Left colon (tissue), 2 donors: Measurements from ENCODE around the gene MLLT10. TPM values are rescaled to one million over a fixed set of nuclear protein-coding genes. Genes with fewer than 3 reads are reported as not detected.

Experiments
- ATAC-seq: fragments of 200-7000 bp; cut with Tn5 transposase; one replicate; pipeline ENCODE4 v1.9.1; 2020; ENCODE audit warnings: mild to moderate bottlenecking, moderate library complexity
- DNase-seq, 2 donors: peaks; one replicate each; pipeline ENCODE4 v3.0.0-alpha.2; 2020
- intact Hi-C, 2 donors: fragments of 100-400 bp; cut with DNase I in 1 of 2; cut with micrococcal nuclease in 1 of 2; formaldehyde crosslinking; loops; one replicate each; pipeline versions ENCODE4 v1.11.2 to v1.14.0; 2022; cut with DNase I, micrococcal nuclease
- total RNA-seq, 2 donors: library from RNA; stranded (reverse); fragmentation: NEBNext Ultra II Directional; extraction: Animal tissue kit (Norgen Biotek cat#: 25700); gene quantifications; one replicate each; pipeline ENCODE4 v1.2.1, GENCODE V29; 2021
- donor health status: DM: no; HTN: no; CAD: no.
- donor health status: DM: yes; HTN: yes; CAD: no.

The MLLT10 gene
- total RNA-seq, 2 donors from 2014 or later = 23.8 to 31.5 TPM

DNA sequence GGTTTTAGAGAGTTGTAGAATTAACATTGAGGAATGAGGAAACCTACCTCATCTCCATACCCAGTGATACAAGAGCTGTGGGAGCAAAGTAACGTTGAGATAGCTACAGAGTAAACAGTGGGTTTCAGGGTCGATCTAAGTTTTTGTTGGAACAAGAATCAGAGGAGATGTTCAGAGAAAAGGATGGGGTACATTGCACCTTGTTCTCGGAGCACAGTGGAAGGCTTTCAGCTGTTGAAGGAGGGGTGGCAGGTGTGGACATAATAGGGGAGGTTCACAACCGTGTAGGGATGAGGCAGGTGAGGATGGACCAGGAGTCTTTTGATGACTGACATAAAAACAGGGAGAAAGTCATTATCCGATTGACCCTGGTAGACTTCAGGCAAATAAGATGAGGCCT, 121.7 kb downstream of the MLLT10 start:
- DNase-seq = no peak
- intact Hi-C loops = no loop called here
- no peak for ATAC-seq

DNA sequence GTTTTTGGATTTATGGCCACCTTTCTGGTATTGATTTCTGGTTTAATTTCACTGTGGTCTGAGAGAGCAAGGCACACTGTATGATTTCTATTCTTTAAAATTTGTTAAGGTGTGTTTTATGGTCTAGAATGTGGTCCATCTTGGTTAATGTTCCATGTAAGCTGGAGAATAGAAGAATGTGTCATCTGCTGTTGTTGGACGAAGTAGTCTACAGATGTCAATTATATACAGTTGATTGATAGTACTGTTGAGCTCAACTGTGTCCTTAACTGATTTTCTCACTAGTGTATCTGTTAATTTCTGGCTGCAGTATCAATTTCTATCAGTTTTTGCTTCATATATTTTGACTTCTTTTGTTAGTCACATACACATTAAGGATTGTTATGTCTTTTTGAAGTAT, 127.1 kb downstream of the MLLT10 start:
- DNase-seq (no peak), ATAC-seq (no peak)
- intact Hi-C loops = no loop called here

- ATAC-seq (no peak), DNase-seq (no peak)
- intact Hi-C loops = no loop called here
These were observed 127.9 kb downstream of the MLLT10 start for GRCh38 chr10:21661935-21662334.

- DNase-seq = no peak
- no peak for ATAC-seq
- intact Hi-C loops = no loop called here
These were observed 128.6 kb downstream of the MLLT10 start for GRCh38 chr10:21662635-21663034.

DNA sequence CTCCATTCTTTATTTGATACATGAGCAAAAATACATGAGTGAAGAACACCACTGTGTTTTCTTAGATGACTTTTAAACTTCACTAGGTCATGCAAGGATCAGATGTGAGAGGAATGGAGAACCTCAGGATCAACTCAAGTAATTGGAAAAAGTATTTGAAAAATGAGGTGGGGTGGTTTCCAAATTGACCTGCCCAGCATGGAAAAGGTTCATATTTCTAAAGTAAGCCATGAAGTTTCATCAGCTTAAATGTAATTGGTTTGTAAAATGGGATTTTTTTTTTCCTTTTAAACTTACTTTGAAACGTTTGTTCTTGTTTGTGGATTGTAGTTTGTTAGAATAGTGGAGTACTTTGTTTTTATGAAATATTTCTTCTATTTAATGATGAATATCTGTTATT, 134.8 kb downstream of the MLLT10 start:
- no peak for DNase-seq
- intact Hi-C loops = no loop called here
- ATAC-seq = no peak

DNA sequence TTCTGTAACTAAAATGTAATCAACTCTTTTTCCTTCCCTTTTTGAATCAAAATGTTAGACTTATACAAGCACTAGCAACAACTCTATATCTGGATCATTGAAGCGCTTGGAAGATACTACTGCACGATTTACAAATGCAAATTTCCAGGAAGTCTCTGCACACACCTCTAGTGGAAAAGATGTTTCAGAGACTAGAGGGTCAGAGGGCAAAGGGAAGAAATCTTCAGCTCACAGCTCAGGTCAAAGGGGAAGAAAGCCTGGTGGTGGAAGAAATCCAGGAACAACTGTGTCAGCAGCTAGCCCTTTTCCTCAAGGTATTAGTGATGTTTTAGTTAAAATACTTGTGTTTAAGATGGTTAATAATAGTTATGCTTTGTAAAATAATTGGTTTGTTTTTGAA, 136.4 kb downstream of the MLLT10 start:
- DNase-seq (no peak), ATAC-seq (no peak)
- intact Hi-C loops = no loop called here

GRCh38 chr10:21673668-21674067, 139.6 kb downstream of the MLLT10 start:
- ATAC-seq = no peak
- intact Hi-C loops = no loop called here
- no peak for DNase-seq

- intact Hi-C loops = no loop called here
- ATAC-seq = peak; percentile 60
- DNase-seq = peak in 1 of 2 donors; percentile 39
These were observed 141.2 kb downstream of the MLLT10 start for GRCh38 chr10:21675157-21675796.

DNA sequence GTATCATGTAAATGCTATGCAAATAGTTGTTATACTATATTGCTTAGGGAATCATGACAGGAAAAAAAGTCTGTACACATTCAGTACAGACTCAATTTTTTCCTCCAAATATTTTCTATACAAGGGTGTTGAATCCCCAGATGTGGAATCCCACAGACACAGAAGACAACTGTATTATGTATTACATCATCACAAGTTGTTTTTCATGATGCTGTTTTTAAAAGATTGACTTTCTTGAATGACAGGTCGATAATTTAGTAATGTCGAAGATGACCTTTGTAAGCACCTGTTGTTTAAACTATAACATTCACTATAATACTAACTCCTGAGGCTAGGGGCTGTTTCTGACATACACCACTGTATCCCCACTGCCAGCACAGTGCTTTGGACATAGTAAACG, 143.5 kb downstream of the MLLT10 start:
- DNase-seq (no peak), ATAC-seq (no peak)
- intact Hi-C loops = no loop called here

DNA sequence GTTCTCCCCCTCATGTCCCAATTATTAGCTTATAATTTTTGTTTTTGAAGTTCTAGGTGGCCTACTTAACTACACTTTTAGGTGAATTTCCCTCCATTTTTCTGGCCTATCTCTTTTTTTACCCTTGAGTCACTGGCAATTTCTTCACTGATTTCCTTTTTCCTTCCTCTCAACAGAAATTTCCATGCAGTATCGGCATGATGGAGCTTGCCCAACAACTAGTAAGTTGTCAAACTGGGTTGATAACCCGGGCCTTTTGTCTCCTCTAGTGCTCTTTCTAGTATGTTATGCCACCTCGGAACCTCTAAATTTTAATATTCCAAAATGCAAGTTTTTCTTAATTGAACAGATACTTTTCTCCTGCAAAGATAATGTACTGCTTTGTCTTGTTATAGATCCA, 147.1 kb downstream of the MLLT10 start:
- intact Hi-C loops = no loop called here
- no peak for ATAC-seq
- no peak for DNase-seq

DNA sequence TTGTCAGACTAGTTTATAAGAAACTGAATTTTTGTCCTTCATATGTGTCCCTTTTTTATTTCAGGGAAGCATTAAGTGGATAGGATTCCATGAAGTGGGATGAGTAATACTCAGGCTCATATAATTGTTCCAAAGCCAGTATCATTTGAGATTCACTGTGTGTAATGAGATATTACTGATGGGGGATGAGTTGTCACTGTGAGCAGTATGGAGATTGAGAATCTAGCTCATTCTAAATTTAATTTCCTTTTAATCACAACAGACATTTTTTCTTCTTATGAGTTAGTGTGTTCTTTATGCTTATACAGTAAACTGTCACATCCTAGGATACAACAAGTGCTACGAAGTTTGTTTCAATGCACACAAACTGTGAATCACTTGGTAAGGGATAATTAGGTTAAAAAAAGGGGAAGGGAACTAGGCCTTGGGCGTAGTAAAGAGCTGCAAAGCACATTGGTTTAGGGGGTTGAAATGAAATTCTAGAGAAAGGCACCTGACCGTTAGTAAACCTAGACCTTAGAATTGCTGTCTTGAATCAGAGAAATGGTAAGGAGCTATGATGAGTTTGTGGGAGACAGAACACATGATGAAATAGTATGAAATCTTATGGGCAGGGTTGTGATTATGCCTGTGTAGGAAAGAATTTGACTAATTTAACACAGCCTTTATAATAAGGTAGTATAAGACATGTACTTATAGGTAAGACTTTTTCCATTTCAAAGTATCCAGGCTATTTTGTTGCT, 153.4 kb downstream of the MLLT10 start:
- DNase-seq (no peak), ATAC-seq (no peak)
- intact Hi-C loops = no loop called here

DNA sequence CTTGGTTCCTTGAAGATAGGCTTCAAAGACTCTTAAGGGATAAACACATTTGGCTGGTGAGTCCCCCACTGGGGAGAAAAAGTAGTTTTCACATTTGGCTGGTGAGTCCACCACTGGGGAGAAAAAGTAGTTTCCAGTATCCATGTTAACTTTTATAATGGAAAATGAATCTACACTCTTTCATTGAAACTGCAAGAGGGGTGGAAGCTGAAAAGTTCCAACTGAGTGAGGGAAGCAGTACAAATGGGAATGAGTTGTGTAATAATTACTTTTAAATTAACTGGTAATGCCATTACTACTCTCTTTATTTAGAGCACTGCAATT, 153.9 kb downstream of the MLLT10 start:
- intact Hi-C loops = no loop called here
- DNase-seq = no peak
- no peak for ATAC-seq

- intact Hi-C loops = no loop called here
- DNase-seq (no peak), ATAC-seq (no peak)
These were observed 154.8 kb downstream of the MLLT10 start for GRCh38 chr10:21688870-21689269.

- DNase-seq (no peak), ATAC-seq (no peak)
- intact Hi-C loops = no loop called here
These were observed 155.8 kb downstream of the MLLT10 start for GRCh38 chr10:21689881-21690280.

DNA sequence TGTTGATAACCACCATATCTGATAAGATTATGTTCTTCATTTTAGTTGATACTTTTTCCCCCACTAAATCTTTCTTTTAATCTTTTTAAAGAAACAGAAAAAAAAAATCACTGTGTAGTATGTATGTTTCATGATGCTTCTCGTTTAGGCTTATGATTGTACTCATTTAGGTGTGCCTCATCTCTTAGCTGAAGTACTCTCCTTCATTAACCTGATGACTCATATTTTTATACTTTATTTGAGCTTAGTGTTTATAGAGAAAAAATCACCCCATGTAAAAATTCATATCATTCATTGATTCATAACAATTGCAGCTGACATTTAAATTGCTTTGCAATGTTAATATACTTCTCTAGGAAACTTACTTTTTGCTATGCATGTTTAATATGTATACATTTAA, 158.9 kb downstream of the MLLT10 start:
- no peak for ATAC-seq
- DNase-seq = no peak
- intact Hi-C loops = no loop called here

- DNase-seq (no peak), ATAC-seq (no peak)
- intact Hi-C loops = no loop called here
These were observed 159.4 kb downstream of the MLLT10 start for GRCh38 chr10:21693418-21693817.

GRCh38 chr10:21694631-21695030, 160.6 kb downstream of the MLLT10 start:
- no peak for DNase-seq
- no peak for ATAC-seq
- intact Hi-C loops = no loop called here

DNA sequence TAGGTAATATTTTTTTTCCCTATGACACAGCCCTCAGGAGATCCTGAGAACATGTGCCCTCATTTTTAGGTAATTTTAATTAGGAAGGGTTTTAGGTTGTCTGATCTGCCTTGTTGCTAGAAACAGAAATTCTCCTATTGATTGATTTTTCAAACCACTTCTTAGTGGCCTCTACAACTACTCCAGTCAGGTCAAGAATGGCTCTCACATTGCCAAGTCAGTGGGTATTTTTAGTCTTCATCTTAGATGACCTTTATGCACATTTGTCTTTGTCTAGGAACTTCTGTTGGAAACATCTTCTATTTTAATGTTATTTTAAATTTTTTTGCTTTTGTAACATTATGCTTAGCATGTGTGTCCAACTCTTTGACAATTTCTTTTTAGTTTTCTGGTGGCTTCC, 162.3 kb downstream of the MLLT10 start:
- intact Hi-C loops = no loop called here
- ATAC-seq = no peak
- DNase-seq = no peak

GRCh38 chr10:21699575-21699974, 165.5 kb downstream of the MLLT10 start:
- ATAC-seq (no peak), DNase-seq (no peak)
- intact Hi-C loops = no loop called here

DNA sequence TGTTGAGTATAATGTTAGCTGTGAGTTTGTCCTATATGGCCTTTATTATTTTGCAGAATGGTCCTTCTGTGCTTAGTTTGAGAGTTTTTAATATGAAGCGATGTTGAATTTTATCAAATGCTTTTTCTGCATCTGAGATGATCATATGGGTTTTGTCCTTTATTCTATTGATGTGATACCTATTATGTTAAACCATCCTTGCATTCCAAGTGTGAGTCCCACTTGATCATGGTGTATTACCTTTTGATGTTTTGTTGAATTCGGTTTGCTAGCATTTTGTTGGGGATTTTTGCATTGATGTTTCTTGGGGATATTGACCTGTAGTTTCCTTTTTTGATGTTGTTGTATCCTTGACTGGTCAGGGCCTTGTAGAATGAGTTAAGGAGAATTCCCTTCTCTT, 166.4 kb downstream of the MLLT10 start:
- intact Hi-C loops = no loop called here
- DNase-seq (no peak), ATAC-seq (no peak)

- no peak for DNase-seq
- intact Hi-C loops = no loop called here
- no peak for ATAC-seq
These were observed 168.6 kb downstream of the MLLT10 start for GRCh38 chr10:21702633-21703111.
